Mononuclear cell (primary cell): ENCODE results near the gene METAP1D. TPM values are rescaled to one million over a fixed set of nuclear protein-coding genes. Genes with fewer than 3 reads are reported as not detected.

Experiments
- H3K27me3 ChIP-seq: 2 replicates; pipeline ENCODE4 v1.6.0; 2011; ENCODE audit warnings: low read length, control low read depth; ENCODE audit not compliant: insufficient read depth
- H3K4me1 ChIP-seq: 2 replicates; pipeline ENCODE4 v1.5.1; 2011; ENCODE audit warnings: mild to moderate bottlenecking, low read length, control low read depth; ENCODE audit not compliant: insufficient read depth
- H3K4me3 ChIP-seq: 2 replicates; pipeline ENCODE4 v1.5.1; 2011; ENCODE audit warnings: mild to moderate bottlenecking, low read length, moderate library complexity
- H3K9me3 ChIP-seq: 2 replicates; pipeline ENCODE4 v1.5.1; 2011; ENCODE audit warnings: low read depth, mild to moderate bottlenecking, control low read depth, low read length
- total RNA-seq: library from RNA; depleted of rRNA; stranded (reverse); fragments of >200 nt; gene quantifications from one replicate; pipeline ENCODE4 v1.2.3, GENCODE V29; 2012

METAP1D gene
- total RNA-seq, 1 donor: 4.1 TPM

GRCh38 chr2:172074254-172074653 lies 74.5 kb downstream of the METAP1D start:
- Histone ChIP-seq H3K27me3 (peaks cover 14% of the 10 kb centered on the region), H3K9me3 (no peaks in the 10 kb centered on the region), H3K4me1 (no peaks in the 10 kb centered on the region), H3K4me3 (no peak overlapping the region)

GRCh38 chr2:172079416-172079815 lies 79.7 kb downstream of the METAP1D start:
- Histone ChIP-seq H3K4me3 (no peak overlapping the region), H3K9me3 (no peaks in the 10 kb centered on the region), H3K4me1 (peaks cover 34% of the 10 kb centered on the region), H3K27me3 (peaks cover 65% of the 10 kb centered on the region)

GRCh38 chr2:172079838-172080640 lies 80.3 kb downstream of the METAP1D start:
- H3K9me3 ChIP-seq: no peaks in the 10 kb centered on the region
- H3K4me1 ChIP-seq: peaks cover 40% of the 10 kb centered on the region
- no peak overlapping the region for H3K4me3 ChIP-seq
- peaks cover 72% of the 10 kb centered on the region for H3K27me3 ChIP-seq

- H3K4me3 ChIP-seq: no peak overlapping the region
- H3K27me3 ChIP-seq: peaks cover 78% of the 10 kb centered on the region
- peaks cover 47% of the 10 kb centered on the region for H3K4me1 ChIP-seq
- H3K9me3 ChIP-seq: no peaks in the 10 kb centered on the region
Observed at GRCh38 chr2:172080641-172081220, 81.0 kb downstream of the METAP1D start.

- Histone ChIP-seq H3K27me3 (peaks cover 85% of the 10 kb centered on the region), H3K9me3 (no peaks in the 10 kb centered on the region), H3K4me3 (no peak overlapping the region), H3K4me1 (peaks cover 54% of the 10 kb centered on the region)
Observed at GRCh38 chr2:172081221-172082022, 81.7 kb downstream of the METAP1D start.

- Histone ChIP-seq H3K4me3 (no peak overlapping the region), H3K4me1 (peaks cover 63% of the 10 kb centered on the region), H3K9me3 (no peaks in the 10 kb centered on the region), H3K27me3 (peaks cover 89% of the 10 kb centered on the region)
Observed at GRCh38 chr2:172082105-172082943, 82.6 kb downstream of the METAP1D start.

- H3K4me1 ChIP-seq: peaks cover 69% of the 10 kb centered on the region
- peaks cover 97% of the 10 kb centered on the region for H3K27me3 ChIP-seq
- H3K4me3 ChIP-seq: no peak overlapping the region
- no peaks in the 10 kb centered on the region for H3K9me3 ChIP-seq
Observed at GRCh38 chr2:172082944-172083627, 83.3 kb downstream of the METAP1D start.

- Histone ChIP-seq H3K4me3 (no peak overlapping the region), H3K9me3 (no peaks in the 10 kb centered on the region), H3K27me3 (peaks cover 100% of the 10 kb centered on the region), H3K4me1 (peaks cover 69% of the 10 kb centered on the region)
Observed at GRCh38 chr2:172083628-172084394, 84.1 kb downstream of the METAP1D start.

- peaks cover 100% of the 10 kb centered on the region for H3K27me3 ChIP-seq
- H3K4me1 ChIP-seq: peaks cover 69% of the 10 kb centered on the region
- no peaks in the 10 kb centered on the region for H3K9me3 ChIP-seq
- no peak overlapping the region for H3K4me3 ChIP-seq
Observed at GRCh38 chr2:172084395-172084644, 84.6 kb downstream of the METAP1D start.

GRCh38 chr2:172084645-172085459 lies 85.1 kb downstream of the METAP1D start:
- H3K4me3 ChIP-seq: peak overlapping the region; percentile 17
- no peaks in the 10 kb centered on the region for H3K9me3 ChIP-seq
- peaks cover 69% of the 10 kb centered on the region for H3K4me1 ChIP-seq
- peaks cover 100% of the 10 kb centered on the region for H3K27me3 ChIP-seq

- no peaks in the 10 kb centered on the region for H3K9me3 ChIP-seq
- H3K27me3 ChIP-seq: peaks cover 100% of the 10 kb centered on the region
- H3K4me3 ChIP-seq: peak within 1 kb of the TSS; percentile 17
Observed at GRCh38 chr2:172085460-172086159, 85.9 kb downstream of the METAP1D start, which contains the start of gene DLX1. DLX1 (plus strand) TSS chr2:172085507; CDS start chr2:172085678, 171 bp downstream.

GRCh38 chr2:172086241-172087206 lies 86.8 kb downstream of the METAP1D start:
- no peaks in the 10 kb centered on the region for H3K9me3 ChIP-seq
- peaks cover 55% of the 10 kb centered on the region for H3K4me1 ChIP-seq
- no peak overlapping the region for H3K4me3 ChIP-seq
- peaks cover 99% of the 10 kb centered on the region for H3K27me3 ChIP-seq

More at GRCh38 chr2:172085460-172086159, 85.9 kb downstream of the METAP1D start, which contains the start of gene DLX1:
- peaks cover 62% of the 10 kb centered on the region for H3K4me1 ChIP-seq
